Activated CD4-positive, alpha-beta T cell treated with anti-CD3 and anti-CD28 coated beads, Interleukin-2, amount 10 ng/mL, durations not matched to agents 7 days and 5 days (primary cell): Measurements from ENCODE around the gene HDAC4. TPM values are rescaled to one million over a fixed set of nuclear protein-coding genes. Genes with fewer than 3 reads are reported as not detected.

ENCODE experiments used
- CTCF ChIA-PET: fragments of 350-600 bp; sonication (Branson Sonifier 250); formaldehyde crosslinking; loops from one replicate; lab custom pipeline; 2021; ENCODE audit warnings: antibody characterized with exemption; lab: Charles Lee
- POLR2A ChIA-PET: fragments of 350-600 bp; sonication (Branson Sonifier 250); formaldehyde crosslinking; loops from one replicate; lab custom pipeline; 2021; ENCODE audit warnings: antibody characterized with exemption; lab: Charles Lee
- DNase-seq: peaks from one replicate; pipeline ENCODE4 v3.0.0-alpha.2; 2020
- H3K27ac Mint-ChIP-seq: one replicate; pipeline ENCODE4 v1.8.0; 2021; ENCODE audit warnings: mild to moderate bottlenecking, moderate library complexity, mixed read lengths
- H3K27me3 Mint-ChIP-seq: one replicate; pipeline ENCODE4 v1.8.0; 2021; ENCODE audit warnings: mixed read lengths
- H3K36me3 Mint-ChIP-seq: one replicate; pipeline ENCODE4 v1.8.0; 2021; ENCODE audit warnings: low read depth, mixed read lengths
- H3K4me1 Mint-ChIP-seq: one replicate; pipeline ENCODE4 v1.8.0; 2021; ENCODE audit warnings: mixed read lengths
- H3K4me3 Mint-ChIP-seq: one replicate; pipeline ENCODE4 v1.8.0; 2021; ENCODE audit warnings: mild to moderate bottlenecking, moderate library complexity, mixed read lengths
- H3K9me3 Mint-ChIP-seq: one replicate; pipeline ENCODE4 v1.8.0; 2021; ENCODE audit warnings: mixed read lengths
- total RNA-seq, 2 experiments: library from RNA; stranded (reverse); gene quantifications; one replicate each; pipeline ENCODE4 v1.2.3, GENCODE V29; 2021

HDAC4 gene
- total RNA-seq, 2 experiments from 2014 or later: 57.1 to 68.4 TPM

DNA sequence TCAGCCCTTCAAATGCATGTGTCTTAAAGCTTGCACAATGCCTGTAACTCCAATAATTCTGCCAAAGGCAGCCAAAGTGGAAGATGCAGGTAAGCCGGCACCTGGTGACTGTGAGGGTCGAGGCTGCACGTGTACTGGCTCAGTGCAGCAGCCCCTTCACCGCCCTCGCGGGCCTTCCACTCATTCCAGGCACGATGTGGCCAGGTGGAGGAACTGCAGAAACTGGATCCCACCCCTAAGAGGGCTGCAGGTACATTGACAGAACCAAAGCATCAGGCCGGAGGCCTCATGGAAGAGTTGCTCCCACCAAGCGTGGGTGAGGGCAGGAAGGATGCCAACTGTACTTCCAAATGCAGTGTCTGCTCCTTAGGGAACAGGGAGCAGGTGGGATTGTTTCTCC, 253.4 kb downstream of the HDAC4 start:
- peaks cover 26% of the 10 kb centered on the region for H3K4me1 Mint-ChIP-seq
- DNase-seq: no peak
- no peak overlapping the region for H3K27ac Mint-ChIP-seq
- POLR2A ChIA-PET: no interaction called here
- no peaks in the 10 kb centered on the region for H3K27me3 Mint-ChIP-seq
- H3K36me3 Mint-ChIP-seq: peaks cover 65% of the 10 kb centered on the region
- CTCF ChIA-PET: no interaction called here
- no peak overlapping the region for H3K4me3 Mint-ChIP-seq
- peaks cover 9% of the 10 kb centered on the region for H3K9me3 Mint-ChIP-seq

DNA sequence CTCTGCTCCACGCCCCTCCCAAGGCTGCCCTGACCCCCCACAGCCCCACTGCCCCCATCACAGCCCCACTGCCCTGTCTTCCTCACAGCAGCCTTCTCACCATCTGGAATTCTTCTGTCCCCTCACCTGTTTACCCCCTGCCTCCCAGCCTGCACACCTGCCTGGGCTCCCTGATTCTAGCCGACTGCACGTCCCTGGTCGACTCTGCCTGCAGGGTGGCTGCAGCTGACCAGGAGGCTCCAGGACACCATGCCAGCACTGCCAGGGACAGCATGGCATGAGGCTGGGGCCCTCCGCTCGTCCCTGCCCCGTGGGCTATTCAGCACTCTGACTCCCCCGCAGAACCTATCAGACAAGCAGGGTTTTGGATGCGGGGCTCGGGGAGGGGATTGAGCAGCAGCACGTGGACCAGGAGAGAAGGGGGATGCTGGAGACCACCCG, 254.1 kb downstream of the HDAC4 start:
- no peaks in the 10 kb centered on the region for H3K27me3 Mint-ChIP-seq
- peaks cover 65% of the 10 kb centered on the region for H3K36me3 Mint-ChIP-seq
- H3K4me1 Mint-ChIP-seq: peaks cover 22% of the 10 kb centered on the region
- no peak overlapping the region for H3K27ac Mint-ChIP-seq
- no peak overlapping the region for H3K4me3 Mint-ChIP-seq
- POLR2A ChIA-PET: no interaction called here
- H3K9me3 Mint-ChIP-seq: peaks cover 9% of the 10 kb centered on the region
- DNase-seq: no peak
- CTCF ChIA-PET: no interaction called here

DNA sequence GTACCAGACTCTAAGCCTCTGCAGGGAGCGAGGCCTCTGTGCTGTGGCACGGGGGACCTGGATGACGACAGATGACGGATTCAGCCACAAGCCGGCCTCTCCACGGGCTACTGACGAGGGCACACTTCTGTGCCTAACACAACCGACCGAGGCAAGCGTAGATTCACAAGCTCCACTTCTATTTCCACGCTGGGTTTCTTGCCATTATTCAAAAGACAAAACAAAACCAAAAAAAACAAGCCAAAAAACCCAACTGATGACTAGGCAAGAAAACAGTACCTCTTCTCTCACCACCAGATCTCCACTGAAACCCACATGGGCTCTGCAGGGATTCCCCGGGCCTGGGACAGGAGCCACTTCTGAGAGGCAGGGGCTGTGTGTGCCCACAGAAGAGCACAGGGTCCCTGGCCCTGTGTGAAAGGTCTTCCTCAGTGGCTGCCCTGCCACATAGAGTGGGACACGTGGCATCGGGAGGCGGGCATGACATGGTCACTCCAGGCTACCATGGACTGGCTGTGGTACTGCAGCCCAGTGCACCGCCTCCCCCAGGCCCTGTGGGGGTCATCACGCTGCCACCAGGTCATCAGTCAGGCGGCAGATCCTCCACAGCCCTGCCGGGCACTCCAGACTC, 254.7 kb downstream of the HDAC4 start:
- no peak for DNase-seq
- H3K27me3 Mint-ChIP-seq: no peaks in the 10 kb centered on the region
- H3K9me3 Mint-ChIP-seq: peaks cover 9% of the 10 kb centered on the region
- ChIA-PET POLR2A (no interaction called here), CTCF (no interaction called here)
- peaks cover 65% of the 10 kb centered on the region for H3K36me3 Mint-ChIP-seq
- peaks cover 18% of the 10 kb centered on the region for H3K4me1 Mint-ChIP-seq
- H3K27ac Mint-ChIP-seq: peak overlapping the region; percentile 25
- H3K4me3 Mint-ChIP-seq: no peak overlapping the region

DNA sequence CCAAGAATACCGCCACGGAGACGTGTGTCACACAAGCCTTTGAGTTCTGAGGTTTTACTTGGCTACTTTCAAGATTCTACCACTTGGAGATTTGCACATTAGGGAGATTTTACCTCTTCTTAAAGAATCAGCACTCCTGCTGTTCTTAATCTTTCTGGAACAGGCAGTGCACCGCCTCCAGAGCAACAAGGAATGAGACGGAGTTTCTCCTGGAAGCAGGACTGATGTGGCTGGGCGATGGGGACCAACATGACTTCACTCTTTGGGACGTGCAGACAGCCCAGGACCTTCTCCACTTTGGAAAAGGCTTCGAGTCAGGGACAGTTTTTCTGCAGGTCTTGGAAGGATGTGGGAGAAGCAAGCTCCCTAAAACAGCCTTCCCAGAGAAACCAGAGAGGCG, 255.2 kb downstream of the HDAC4 start:
- Mint-ChIP-seq H3K27ac (peak overlapping the region; percentile 25), H3K36me3 (peaks cover 60% of the 10 kb centered on the region), H3K4me3 (no peak overlapping the region), H3K27me3 (no peaks in the 10 kb centered on the region), H3K9me3 (peaks cover 4% of the 10 kb centered on the region), H3K4me1 (peaks cover 12% of the 10 kb centered on the region)
- ChIA-PET POLR2A (no interaction called here), CTCF (no interaction called here)
- no peak for DNase-seq

DNA sequence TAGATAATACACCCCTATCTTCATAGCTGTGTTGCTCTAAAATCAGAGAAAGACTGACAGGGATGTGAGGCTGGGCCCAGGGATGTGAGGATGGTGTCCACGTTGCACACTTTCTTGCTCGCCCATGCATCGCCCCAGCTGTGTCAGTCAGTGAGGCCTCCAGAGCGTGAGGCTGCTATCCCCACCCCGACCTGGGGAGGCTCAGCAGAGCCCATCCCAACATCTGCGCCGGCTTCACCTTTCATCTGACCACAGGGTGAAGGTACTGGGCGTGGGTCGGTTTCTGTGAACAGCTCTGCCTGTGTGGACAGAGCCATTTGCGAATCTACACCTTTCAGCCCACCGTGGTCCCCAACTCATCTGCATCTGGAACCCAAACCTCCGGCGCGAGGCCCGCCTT, 255.7 kb downstream of the HDAC4 start:
- H3K4me3 Mint-ChIP-seq: no peak overlapping the region
- CTCF ChIA-PET: interaction anchor here (1.0 to 1.3 kb wide), 2 partner anchors 10 to 217 kb away, joined by 3 read pairs; no protein-coding TSS in a partner anchor
- no peak for DNase-seq
- peaks cover 9% of the 10 kb centered on the region for H3K4me1 Mint-ChIP-seq
- no peak overlapping the region for H3K27ac Mint-ChIP-seq
- H3K27me3 Mint-ChIP-seq: no peaks in the 10 kb centered on the region
- POLR2A ChIA-PET: no interaction called here
- H3K9me3 Mint-ChIP-seq: peaks cover 1% of the 10 kb centered on the region
- peaks cover 56% of the 10 kb centered on the region for H3K36me3 Mint-ChIP-seq

DNA sequence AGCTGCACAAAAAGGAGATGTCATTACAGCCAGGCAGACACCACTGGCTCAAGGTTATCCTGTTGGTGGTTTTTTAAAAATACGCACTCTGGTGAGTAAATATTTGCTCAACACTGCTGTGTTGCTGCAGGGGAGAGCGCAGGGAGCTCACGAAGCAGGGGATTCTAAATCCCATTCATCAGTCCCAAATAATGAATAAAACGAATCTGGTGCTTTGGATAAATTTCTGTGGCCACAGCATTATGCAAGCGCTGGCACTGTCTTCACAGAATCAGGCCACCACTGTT, 256.2 kb downstream of the HDAC4 start:
- H3K27me3 Mint-ChIP-seq: no peaks in the 10 kb centered on the region
- peaks cover 57% of the 10 kb centered on the region for H3K36me3 Mint-ChIP-seq
- H3K4me1 Mint-ChIP-seq: peaks cover 8% of the 10 kb centered on the region
- CTCF ChIA-PET: interaction anchor here (1.0 to 1.3 kb wide), 2 partner anchors 9 to 217 kb away, joined by 3 read pairs; no protein-coding TSS in a partner anchor
- H3K9me3 Mint-ChIP-seq: no peaks in the 10 kb centered on the region
- DNase-seq: no peak
- POLR2A ChIA-PET: no interaction called here
- H3K4me3 Mint-ChIP-seq: no peak overlapping the region
- H3K27ac Mint-ChIP-seq: no peak overlapping the region

DNA sequence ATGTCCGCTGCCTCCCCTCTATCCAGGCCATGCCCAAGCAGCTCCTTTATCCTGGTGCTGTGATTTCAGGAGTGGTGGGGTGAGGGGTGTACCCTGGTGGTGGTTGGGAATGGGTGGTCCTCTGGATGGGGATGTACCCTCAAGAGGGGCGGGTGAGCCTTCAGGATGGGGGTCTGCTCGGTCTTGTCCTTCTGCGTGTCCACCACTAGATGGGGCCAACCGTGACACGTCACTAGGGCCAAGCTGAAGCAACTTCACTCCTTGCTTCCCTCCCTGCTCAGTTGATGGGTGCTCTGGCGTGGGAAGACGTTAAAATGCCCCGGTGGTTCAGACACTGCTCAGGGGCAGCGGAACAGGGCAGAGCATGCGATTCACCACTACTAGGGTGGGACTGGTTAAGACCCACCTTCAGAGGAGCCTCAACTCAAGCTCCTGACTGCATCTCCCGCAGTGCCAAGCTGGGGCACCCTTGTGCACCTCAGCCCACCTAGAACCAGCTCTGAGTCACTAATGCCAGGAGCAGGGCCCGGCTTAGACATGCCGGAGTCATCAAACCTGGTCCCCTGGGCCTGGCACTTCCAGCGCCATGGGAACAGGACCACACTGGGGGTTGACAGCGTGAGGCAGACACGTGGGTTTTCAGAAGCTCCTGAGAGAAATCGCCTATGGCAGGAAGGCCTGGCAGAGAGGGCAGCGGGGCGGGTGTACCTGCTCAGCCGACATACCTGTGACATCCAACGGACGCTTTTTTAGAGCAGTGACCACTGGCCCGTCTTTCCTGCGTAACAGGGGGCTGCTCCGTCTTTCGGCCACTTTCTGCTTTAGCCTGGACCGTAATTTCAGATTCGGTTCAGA, 256.7 kb downstream of the HDAC4 start:
- Mint-ChIP-seq H3K27ac (no peak overlapping the region), H3K36me3 (peaks cover 61% of the 10 kb centered on the region)
- POLR2A ChIA-PET: no interaction called here

DNA sequence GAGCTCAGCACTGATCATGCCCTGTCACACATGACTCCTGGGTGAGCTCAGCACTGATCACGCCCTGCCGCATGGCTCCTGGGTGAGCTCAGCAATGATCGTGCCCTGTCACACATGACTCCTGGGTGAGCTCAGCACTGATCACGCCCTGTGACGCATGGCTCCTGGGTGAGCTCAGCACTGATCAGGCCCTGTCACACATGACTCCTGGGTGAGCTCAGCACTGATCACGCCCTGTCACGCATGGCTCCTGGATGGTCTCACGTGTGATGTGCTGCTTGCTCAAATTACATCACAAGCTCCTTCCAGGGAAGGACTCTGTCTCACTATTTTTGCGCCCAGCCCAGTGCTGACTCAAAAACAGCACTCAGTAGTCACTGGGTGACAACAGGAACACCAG, 258.0 kb downstream of the HDAC4 start:
- Mint-ChIP-seq H3K9me3 (no peaks in the 10 kb centered on the region), H3K4me1 (peaks cover 4% of the 10 kb centered on the region), H3K36me3 (peaks cover 57% of the 10 kb centered on the region), H3K27me3 (no peaks in the 10 kb centered on the region), H3K27ac (no peak overlapping the region), H3K4me3 (no peak overlapping the region)
- CTCF ChIA-PET: interaction anchor here (0.6 kb wide), 2 partner anchors 62 to 382 kb away, joined by 3 to 4 read pairs; no protein-coding TSS in a partner anchor
- POLR2A ChIA-PET: no interaction called here
- no peak for DNase-seq

More for the DNA sequence above, 256.7 kb downstream of the HDAC4 start:
- CTCF ChIA-PET: interaction anchor here (0.6 to 1.3 kb wide), 5 partner anchors 8 to 218 kb away, joined by 3 read pairs; no protein-coding TSS in a partner anchor
- Mint-ChIP-seq H3K4me1 (peaks cover 8% of the 10 kb centered on the region), H3K27me3 (no peaks in the 10 kb centered on the region), H3K4me3 (no peak overlapping the region), H3K9me3 (no peaks in the 10 kb centered on the region)
- peak; percentile 30 for DNase-seq

DNA sequence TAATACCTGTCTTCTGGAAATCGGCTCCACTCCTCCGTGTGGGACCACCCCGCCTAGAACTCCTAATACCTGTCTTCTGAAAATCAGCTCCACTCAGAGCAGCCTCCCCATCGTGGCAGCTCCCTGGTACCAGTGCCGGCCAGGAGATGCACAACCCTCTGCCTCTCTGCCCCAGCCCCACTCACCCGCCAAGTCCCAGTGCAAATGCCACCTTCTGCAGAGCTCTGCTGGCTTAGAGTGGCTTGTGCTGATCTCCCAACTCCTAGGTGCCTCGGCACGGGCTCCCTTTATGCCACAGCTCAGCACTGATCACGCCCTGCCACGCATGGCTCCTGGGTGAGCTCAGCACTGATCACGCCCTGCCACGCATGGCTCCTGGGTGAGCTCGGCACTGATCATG, 258.5 kb downstream of the HDAC4 start:
- H3K4me3 Mint-ChIP-seq: no peak overlapping the region
- H3K36me3 Mint-ChIP-seq: peaks cover 60% of the 10 kb centered on the region
- POLR2A ChIA-PET: no interaction called here
- DNase-seq: no peak
- no peaks in the 10 kb centered on the region for H3K9me3 Mint-ChIP-seq
- no peak overlapping the region for H3K27ac Mint-ChIP-seq
- CTCF ChIA-PET: no interaction called here
- H3K4me1 Mint-ChIP-seq: peaks cover 4% of the 10 kb centered on the region
- no peaks in the 10 kb centered on the region for H3K27me3 Mint-ChIP-seq

DNA sequence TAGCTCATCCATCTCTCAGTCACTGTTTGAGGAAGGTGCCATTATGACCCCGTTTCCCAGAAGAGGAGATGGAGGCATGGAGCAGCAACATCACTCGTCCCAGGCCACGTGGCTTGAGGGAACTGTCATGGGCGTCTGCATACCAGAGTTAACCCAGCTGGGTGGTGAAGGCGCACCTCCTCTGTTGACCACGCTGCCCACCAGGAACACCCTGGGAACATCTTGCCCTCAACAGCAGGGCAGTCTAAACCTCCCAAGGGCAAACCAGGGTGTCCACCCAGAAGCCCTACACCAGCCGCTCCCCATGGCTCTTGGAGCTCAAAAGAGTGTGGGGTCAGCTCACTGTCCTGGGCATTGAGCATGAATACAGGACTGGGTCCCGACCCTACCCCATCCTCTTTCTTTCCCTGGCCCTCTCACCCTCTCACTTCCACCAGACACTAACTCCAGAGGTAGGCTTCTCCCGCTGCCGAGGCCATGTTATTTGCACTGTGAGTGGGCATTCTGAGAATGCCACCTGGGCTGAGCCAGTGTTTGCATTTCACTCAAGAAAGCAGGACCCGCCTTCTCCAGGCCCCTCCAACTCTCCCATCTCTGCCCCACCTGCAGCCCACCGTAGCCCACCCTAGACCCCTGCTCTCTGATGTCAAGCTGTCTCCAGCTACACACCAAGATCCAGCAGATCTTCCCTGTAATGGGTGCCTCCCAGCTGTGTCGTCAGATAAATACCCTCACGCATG, 259.6 kb downstream of the HDAC4 start:
- ChIA-PET POLR2A (no interaction called here), CTCF (no interaction called here)
- Mint-ChIP-seq H3K4me1 (peaks cover 3% of the 10 kb centered on the region), H3K36me3 (peaks cover 68% of the 10 kb centered on the region), H3K4me3 (no peak overlapping the region), H3K27me3 (no peaks in the 10 kb centered on the region), H3K9me3 (no peaks in the 10 kb centered on the region), H3K27ac (no peak overlapping the region)
- no peak for DNase-seq

DNA sequence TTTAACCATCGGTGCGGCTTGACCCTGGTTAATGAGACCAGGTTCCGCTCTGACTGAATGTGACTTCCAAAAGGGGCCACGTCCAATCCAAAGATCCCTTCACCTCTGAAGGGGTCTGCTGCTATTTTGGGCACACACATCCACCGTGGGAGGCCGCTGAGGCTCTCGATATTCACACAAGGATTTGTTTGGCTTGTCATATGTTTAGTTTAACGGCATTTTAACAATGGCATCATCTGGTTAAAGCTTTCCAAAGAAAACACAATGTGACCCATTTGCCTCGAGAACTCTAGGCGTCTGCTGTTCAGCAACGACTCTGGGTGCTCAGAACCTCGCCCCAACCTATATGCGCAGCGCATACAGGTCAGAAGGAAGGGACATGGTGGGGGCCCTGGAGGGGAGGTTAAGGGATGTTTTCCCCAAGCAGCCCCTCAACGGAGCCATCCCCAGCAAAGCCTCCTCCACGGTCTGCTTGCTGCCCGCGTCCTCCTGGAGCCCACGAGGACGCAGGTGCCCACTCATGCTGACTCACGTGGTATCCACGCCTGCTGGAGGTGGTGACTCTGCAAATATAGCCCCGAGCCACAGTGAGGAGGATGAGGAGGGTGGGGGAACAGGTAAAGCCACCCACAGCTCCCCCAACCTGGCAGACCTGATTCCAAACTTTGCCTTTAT, 260.3 kb downstream of the HDAC4 start:
- peaks cover 66% of the 10 kb centered on the region for H3K36me3 Mint-ChIP-seq
- ChIA-PET CTCF (no interaction called here), POLR2A (no interaction called here)

DNA sequence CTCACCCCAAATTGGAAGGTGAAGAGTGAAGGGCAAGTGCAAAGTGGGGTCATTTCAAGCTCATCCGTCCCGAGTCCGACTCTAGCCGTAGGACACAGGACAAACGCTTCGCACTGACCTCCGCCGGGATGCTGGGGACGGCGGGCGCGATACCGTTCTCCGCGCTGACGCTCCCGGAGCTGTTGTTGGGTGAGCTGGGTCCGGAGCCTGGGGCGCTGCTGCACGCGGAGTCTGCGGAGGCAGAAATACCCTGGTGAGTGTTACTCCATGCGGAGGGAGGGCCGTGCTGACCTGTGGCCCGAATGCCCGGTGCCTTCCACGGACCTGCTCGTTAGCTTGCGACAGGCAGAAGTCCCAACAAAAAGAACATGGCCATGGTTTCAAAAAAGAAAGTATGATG, 261.3 kb downstream of the HDAC4 start:
- ChIA-PET POLR2A (no interaction called here), CTCF (no interaction called here)
- peaks cover 63% of the 10 kb centered on the region for H3K36me3 Mint-ChIP-seq
- H3K27me3 Mint-ChIP-seq: no peaks in the 10 kb centered on the region
- H3K27ac Mint-ChIP-seq: no peak overlapping the region
- no peaks in the 10 kb centered on the region for H3K4me1 Mint-ChIP-seq
- no peak for DNase-seq
- H3K9me3 Mint-ChIP-seq: no peaks in the 10 kb centered on the region
- H3K4me3 Mint-ChIP-seq: no peak overlapping the region

More for the DNA sequence above, 260.3 kb downstream of the HDAC4 start:
- H3K9me3 Mint-ChIP-seq: no peaks in the 10 kb centered on the region
- no peak overlapping the region for H3K27ac Mint-ChIP-seq
- DNase-seq: no peak
- no peaks in the 10 kb centered on the region for H3K4me1 Mint-ChIP-seq
- H3K4me3 Mint-ChIP-seq: no peak overlapping the region
- no peaks in the 10 kb centered on the region for H3K27me3 Mint-ChIP-seq
